CD4-positive, alpha-beta T cell treated with Interleukin-17A for 1 hour (primary cell): ENCODE data around the gene UGT2B7.
"Not testable (repeated sequence)": the region's sequence is repeated elsewhere in the genome, so short reads cannot be mapped to it uniquely, and the experiment has no call there.

Source experiments
- DNase-seq: peaks from one replicate; pipeline ENCODE4 v3.0.0-alpha.2; 2020

The UGT2B7 gene

DNA sequence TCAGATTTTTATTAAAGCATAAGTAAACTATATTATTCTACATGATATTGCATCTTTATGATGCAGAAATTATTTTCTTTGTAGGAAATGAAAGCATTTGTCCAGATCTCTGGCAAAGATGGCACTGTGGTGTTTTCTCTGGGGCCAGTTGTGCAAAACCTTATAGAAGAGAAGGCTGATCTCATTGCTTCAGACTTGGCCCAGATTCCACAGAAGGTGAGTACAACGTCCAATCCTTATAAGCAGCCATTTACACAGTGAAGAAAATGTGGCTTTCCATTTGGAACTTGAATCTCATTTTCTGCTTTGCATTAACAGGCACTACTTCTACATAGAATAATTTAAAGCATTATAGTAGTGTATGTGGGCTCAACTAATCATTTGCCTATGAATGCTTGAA, 6.9 kb upstream of the UGT2B7 start:
- no peak for DNase-seq

- DNase-seq: no peak
Measured at GRCh38 chr4:69092190-69092589, 4.1 kb upstream of the UGT2B7 start.

DNA sequence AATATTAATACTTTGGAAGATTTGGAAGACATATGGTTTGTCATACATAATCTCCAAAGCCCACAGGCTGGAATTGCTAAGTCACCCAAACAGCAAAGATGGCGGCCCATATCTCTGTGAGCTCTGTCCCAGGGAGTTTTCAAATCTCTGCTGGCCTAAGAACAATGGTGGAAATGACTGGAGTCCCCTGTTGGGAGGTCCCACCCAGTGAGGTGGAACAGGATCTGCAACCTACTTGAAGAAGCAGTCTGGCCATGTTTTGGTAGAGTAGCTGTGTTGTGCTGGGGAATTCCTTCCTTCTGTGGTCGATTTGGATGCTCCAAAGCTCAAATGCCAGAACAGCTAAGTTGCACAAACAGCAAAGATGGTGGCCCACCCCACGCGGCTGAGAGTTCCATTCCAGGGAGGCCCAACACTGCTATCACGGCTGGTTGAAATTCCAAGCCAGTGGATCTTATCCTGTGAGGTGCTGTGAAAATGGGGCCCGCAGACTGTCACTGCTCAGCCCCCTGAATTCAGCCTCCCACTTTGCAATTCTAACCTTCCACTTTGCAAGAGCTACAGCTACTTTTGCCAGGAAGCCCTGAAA, 3.2 kb upstream of the UGT2B7 start:
- no peak for DNase-seq

GRCh38 chr4:69093681-69094080, 2.6 kb upstream of the UGT2B7 start:
- DNase-seq: no peak

- no peak for DNase-seq
Measured at GRCh38 chr4:69095301-69095731, 958 bp upstream of the UGT2B7 start.

GRCh38 chr4:69096810-69097209, 536 bp downstream of the UGT2B7 start:
- no peak for DNase-seq

- no peak for DNase-seq
Measured at GRCh38 chr4:69098470-69098869, 2.2 kb downstream of the UGT2B7 start.

DNA sequence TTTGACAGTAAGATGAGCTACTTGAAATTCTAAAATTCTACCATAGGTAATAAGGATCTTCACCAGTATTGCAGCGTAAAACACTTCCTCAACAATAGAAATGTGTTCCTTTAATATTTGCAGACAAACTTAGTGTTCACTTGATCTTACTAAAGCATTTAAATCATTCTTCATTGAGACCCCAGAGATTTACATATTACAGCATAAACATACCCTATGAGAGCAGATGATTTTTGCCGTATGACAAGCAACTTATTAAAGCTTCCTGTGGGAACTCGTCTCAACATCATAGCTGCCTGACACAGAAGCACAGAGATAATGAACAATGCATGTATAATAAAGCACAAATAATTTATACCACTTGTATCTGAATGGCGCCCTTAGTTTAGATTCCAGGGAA, 3.6 kb downstream of the UGT2B7 start:
- DNase-seq: no peak

DNA sequence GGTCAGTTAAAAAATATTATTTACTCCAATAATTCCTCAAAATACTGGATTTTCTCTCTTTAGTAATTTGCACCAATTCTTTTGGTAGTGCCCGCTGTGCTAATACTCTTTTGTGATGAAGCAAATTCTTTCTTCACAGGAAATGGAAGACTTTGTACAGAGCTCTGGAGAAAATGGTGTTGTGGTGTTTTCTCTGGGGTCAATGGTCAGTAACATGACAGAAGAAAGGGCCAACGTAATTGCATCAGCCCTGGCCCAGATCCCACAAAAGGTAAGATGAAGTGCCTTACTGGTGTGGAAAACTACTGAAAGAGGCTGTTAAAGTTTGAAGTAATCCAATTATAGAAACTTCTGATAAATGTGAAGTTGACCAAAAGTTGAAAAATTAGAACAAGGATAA, 6.4 kb downstream of the UGT2B7 start:
- DNase-seq: not testable (repeated sequence)

GRCh38 chr4:69104719-69105275, 8.5 kb downstream of the UGT2B7 start:
- DNase-seq: no peak

- DNase-seq: not testable (repeated sequence)
Measured at GRCh38 chr4:69115151-69115850, 19.0 kb downstream of the UGT2B7 start.

DNA sequence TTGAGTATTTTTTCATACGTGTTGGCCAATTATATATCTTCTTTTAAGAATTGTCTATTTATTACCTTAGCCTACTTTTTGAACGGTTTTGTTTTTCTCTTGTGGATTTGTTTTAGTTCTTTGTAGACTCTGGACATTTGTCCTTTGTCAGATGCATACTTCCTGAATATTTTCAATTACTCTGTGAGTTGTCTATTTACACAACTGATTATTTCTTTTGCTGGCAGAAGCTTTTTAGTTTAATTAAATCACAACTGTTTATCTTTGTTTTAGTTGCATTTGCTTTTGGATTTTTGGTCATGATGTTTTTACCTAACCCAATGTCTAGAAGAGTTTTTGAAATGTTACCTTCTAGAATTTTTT, 19.6 kb downstream of the UGT2B7 start:
- no peak for DNase-seq

GRCh38 chr4:69116645-69117321, 20.5 kb downstream of the UGT2B7 start:
- DNase-seq: no peak

DNA sequence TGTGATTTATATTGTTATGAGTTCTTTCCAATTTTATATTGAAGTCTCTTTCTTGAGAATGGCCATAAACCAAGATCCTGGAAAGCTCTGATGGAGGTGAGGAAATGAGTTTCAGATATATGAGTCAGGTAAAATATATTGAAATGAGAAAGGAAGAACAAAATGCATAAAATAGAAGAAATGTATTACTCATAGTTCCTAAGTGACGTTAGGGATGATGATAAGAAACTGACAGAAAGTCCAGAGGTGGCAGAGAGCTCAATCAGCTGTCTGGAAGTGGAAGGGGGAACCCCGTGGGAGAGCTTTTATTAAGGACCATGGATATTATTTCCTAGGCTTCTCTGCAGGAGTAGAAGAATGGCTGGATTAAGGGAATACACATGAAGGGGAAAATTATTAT, 24.6 kb downstream of the UGT2B7 start:
- DNase-seq: no peak

DNA sequence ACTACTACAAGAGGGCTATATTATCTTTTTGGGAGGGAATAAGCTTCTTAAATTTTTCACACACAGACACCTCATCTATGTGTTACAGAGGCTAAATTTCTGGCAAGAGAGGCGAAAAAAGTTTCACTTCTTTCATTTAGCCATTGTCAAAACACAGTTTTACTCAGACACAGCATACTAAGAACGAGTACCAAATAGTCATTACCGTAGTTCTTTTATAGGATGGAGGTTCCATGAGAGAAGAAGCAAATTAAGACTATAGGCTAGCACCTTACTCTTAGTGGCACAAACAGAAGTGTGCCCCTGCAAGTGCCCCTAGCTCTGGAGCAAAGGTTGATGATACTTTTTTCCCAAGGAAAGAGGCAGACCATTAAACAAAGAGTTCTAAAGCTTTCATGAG, 26.2 kb downstream of the UGT2B7 start:
- DNase-seq: no peak

- no peak for DNase-seq
Measured at GRCh38 chr4:69124941-69125340, 28.7 kb downstream of the UGT2B7 start.

GRCh38 chr4:69126024-69126423, 29.8 kb downstream of the UGT2B7 start:
- no peak for DNase-seq

DNA sequence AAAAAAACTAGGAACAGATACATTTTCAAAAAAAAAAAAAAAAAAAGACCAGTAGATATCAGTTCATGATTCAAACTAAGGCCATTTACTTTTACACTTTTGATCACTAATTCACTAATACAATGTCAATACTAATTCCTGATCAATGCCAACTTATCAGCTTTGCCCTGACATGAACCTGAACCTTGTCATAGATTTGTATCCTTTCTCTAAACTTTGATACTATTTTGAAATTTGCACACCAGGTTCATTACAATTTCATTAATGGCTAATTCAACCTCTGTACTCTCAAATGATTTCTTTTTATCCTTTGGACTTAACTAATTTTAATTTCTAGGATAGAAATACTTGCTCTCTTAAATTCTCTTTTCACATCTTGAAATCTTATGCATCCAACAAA, 37.7 kb downstream of the UGT2B7 start:
- DNase-seq: no peak

DNA sequence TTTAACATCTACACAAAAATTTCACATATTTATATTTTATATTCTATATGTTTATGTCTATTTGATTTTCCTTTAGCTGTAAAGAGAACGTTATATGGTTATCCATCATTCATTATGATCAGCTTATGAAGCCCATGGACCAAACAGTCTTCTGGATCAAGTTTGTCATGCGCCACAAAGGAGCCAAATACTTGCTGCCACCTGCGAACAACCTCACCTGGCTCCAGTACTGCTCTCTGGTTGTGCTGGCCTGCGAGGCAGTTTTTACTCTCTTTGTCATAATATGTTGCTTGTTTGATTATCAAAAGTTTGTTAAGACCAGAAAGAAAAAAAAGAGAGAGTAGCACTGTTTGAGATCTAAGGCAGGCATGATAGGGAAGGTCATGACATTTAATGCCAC, 38.2 kb downstream of the UGT2B7 start:
- no peak for DNase-seq

DNA sequence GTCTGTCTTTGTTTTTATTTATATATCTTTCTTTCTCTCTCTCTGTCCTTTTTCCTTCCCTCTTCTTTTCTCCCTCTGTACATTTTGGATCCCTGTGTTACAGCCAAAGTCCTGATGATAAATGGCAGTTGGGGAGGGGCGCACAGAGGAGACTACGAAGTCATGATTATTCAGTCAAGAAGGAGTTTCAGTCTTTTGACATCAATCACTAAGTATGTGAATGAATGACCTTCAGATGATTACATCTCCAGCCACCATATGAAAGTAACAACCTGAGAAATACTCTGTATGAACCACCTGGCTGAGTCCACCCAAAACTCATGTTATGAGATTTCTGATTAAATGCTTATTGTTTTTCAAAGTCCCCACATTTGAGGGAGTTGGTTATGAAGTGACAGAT, 45.0 kb downstream of the UGT2B7 start:
- no peak for DNase-seq

GRCh38 chr4:69147334-69147733, 51.1 kb downstream of the UGT2B7 start:
- DNase-seq: no peak

DNA sequence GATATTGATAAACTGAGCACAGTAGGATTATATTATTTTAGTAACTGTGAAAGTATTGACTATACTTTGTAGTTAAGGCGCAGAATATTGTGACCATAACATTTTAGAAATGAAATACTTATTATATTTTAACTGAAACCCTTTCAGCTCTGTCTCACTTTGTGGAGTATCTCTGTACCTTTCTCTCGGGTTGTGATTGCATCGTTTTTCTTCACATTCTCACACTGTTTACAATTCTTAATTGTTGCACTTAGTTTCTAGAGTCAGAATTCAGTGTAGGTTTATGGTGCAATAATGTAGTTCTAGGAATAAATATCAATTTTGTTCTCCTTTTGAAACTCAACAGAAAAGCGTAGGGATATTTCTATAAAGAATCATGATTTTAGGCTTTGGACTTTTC, 57.7 kb downstream of the UGT2B7 start:
- no peak for DNase-seq

- DNase-seq: no peak
Measured at GRCh38 chr4:69156913-69157312, 60.6 kb downstream of the UGT2B7 start.
